ENCODE data around the gene UGT2B7. TPM values are rescaled to one million over a fixed set of nuclear protein-coding genes. Genes with fewer than 3 reads are reported as not detected.

UGT2B7 gene
- total RNA-seq, 1 experiment from 2014 or later = not detected

GRCh38 chr4:69133993-69134392, 37.7 kb downstream of the UGT2B7 start:
- Histone ChIP-seq H4K20me1 (ENCODE audit: control insufficient read depth, insufficient read depth, insufficient read length) (no peaks in the 10 kb centered on the region), H4K5ac (ENCODE audit: insufficient read length, low read depth, low read length) (no peak overlapping the region), H3K9ac (ENCODE audit: extremely low read depth, insufficient read length, low read length) (no peak overlapping the region), H3K4me1 (ENCODE audit: insufficient read depth, low read length) (no peaks in the 10 kb centered on the region), H2BK120ac (ENCODE audit: low read depth, low read length, poor library complexity, severe bottlenecking) (no peak overlapping the region), H3K4me2 (ENCODE audit: insufficient read depth, insufficient read length, low read length) (no peak overlapping the region), H2BK5ac (ENCODE audit: insufficient read length, low read length) (no peak overlapping the region), H3K79me2 (ENCODE audit: insufficient read depth, low read length) (no peaks in the 10 kb centered on the region), H3T11ph (ENCODE audit: low read length) (no peak overlapping the region), H3K79me1 (ENCODE audit: insufficient read depth, low read depth, low read length, poor library complexity, severe bottlenecking) (no peaks in the 10 kb centered on the region), H3K56ac (ENCODE audit: insufficient read length, low read depth, low read length) (no peak overlapping the region), H2BK20ac (ENCODE audit: low read depth, low read length, poor library complexity, severe bottlenecking) (no peak overlapping the region), H4K91ac (ENCODE audit: insufficient read length, low read depth, low read length) (no peak overlapping the region), H3K9me3 (ENCODE audit: control insufficient read depth, low read depth, low read length) (no peaks in the 10 kb centered on the region), H3K23me2 (ENCODE audit: insufficient read length, low read depth, low read length, poor library complexity, severe bottlenecking) (no peaks in the 10 kb centered on the region), H3K27me3 (ENCODE audit: insufficient read depth, low read length) (no peaks in the 10 kb centered on the region), H2AK5ac (ENCODE audit: insufficient read length, low read length) (no peak overlapping the region), H2BK12ac (ENCODE audit: insufficient read length, low read depth, low read length) (no peak overlapping the region), H4K8ac (replicated peaks; ENCODE audit: insufficient read length, low read depth, low read length) (no peak overlapping the region), H3K14ac (ENCODE audit: insufficient read depth, low read length) (no peak overlapping the region), H2AFZ (ENCODE audit: low read length) (no peak overlapping the region), H3K4ac (ENCODE audit: low read depth, low read length) (no peak overlapping the region), H3K23ac (ENCODE audit: insufficient read length, low read depth, low read length) (no peak overlapping the region), H2BK15ac (ENCODE audit: low read depth, low read length) (no peak overlapping the region), H3K27ac (ENCODE audit: insufficient read length, low read depth, low read length) (no peak overlapping the region), H3K18ac (ENCODE audit: insufficient read length, low read depth, low read length) (no peak overlapping the region)
- no peak for DNase-seq
- Mint-ChIP-seq H3K27ac (no peak overlapping the region), H3K4me3 (no peak overlapping the region), H3K9me3 (no peaks in the 10 kb centered on the region), H3K27me3 (ENCODE audit: low read depth) (no peaks in the 10 kb centered on the region), H3K4me1 (peaks cover 6% of the 10 kb centered on the region in 2 experiments; a peak in 3 of 4 replicates), H3K36me3 (ENCODE audit: insufficient read depth in 1 of 3, low read depth in 3 of 3) (peaks cover 0 to 5% (median 0%) of the 10 kb centered on the region in 3 experiments; a peak in 2 of 7 replicates)
- no peak for TF ChIP-seq CTCF (conservative IDR thresholded peaks at IDR 0.05)

Measured in H9 (cell line).